ENCODE measurements around the gene PRR16. TPM values are rescaled to one million over a fixed set of nuclear protein-coding genes. Genes with fewer than 3 reads are reported as not detected.

PRR16 gene
- total RNA-seq, 3 donors from 2014 or later: 1.2 to 9.6 (median 3.6) TPM

- no peak for DNase-seq (ENCODE audit: low spot score in 2 of 2)
- Histone ChIP-seq H3K4me1 (no peaks in the 10 kb centered on the region), H3K27ac (no peak overlapping the region), H3K27me3 (no peaks in the 10 kb centered on the region), H3K4me3 (no peak overlapping the region), H3K36me3 (no peaks in the 10 kb centered on the region), H3K9me3 (no peaks in the 10 kb centered on the region)
- no peak for TF ChIP-seq POLR2AphosphoS5 (IDR thresholded peaks at IDR 0.05)
- no peak for TF ChIP-seq POLR2A (IDR thresholded peaks at IDR 0.05)
- no peak for TF ChIP-seq CTCF (IDR thresholded peaks at IDR 0.05)
- intact Hi-C loops (cut with DNase I; ENCODE audit: low total_unique reads): no loop called here
Measured at GRCh38 chr5:120446068-120446492, 18.0 kb upstream of the PRR16 start.

GRCh38 chr5:120446901-120447300 lies 17.2 kb upstream of the PRR16 start:
- no peaks in the 10 kb centered on the region for H3K36me3 ChIP-seq
- H3K4me3 ChIP-seq: no peak overlapping the region
- no peak for TF ChIP-seq POLR2A (IDR thresholded peaks at IDR 0.05)
- TF ChIP-seq CTCF (IDR thresholded peaks at IDR 0.05): no peak
- TF ChIP-seq POLR2AphosphoS5 (IDR thresholded peaks at IDR 0.05): no peak
- no peak for DNase-seq (ENCODE audit: low spot score in 2 of 2)
- no peak overlapping the region for H3K27ac ChIP-seq
- no peaks in the 10 kb centered on the region for H3K9me3 ChIP-seq
- intact Hi-C loops (cut with DNase I; ENCODE audit: low total_unique reads): no loop called here
- H3K27me3 ChIP-seq: no peaks in the 10 kb centered on the region
- H3K4me1 ChIP-seq: no peaks in the 10 kb centered on the region

GRCh38 chr5:120447706-120448239 lies 16.3 kb upstream of the PRR16 start:
- intact Hi-C loops (cut with DNase I; ENCODE audit: low total_unique reads): no loop called here

GRCh38 chr5:120449501-120449900 lies 14.6 kb upstream of the PRR16 start:
- no peak for DNase-seq (ENCODE audit: low spot score in 2 of 2)
- Histone ChIP-seq H3K9me3 (no peaks in the 10 kb centered on the region), H3K27me3 (no peaks in the 10 kb centered on the region), H3K27ac (no peak overlapping the region), H3K4me3 (no peak overlapping the region), H3K4me1 (no peaks in the 10 kb centered on the region), H3K36me3 (no peaks in the 10 kb centered on the region)
- TF ChIP-seq CTCF (IDR thresholded peaks at IDR 0.05) (no peak), POLR2AphosphoS5 (IDR thresholded peaks at IDR 0.05) (no peak), POLR2A (IDR thresholded peaks at IDR 0.05) (no peak)
- intact Hi-C loops (cut with DNase I; ENCODE audit: low total_unique reads): no loop called here

More at GRCh38 chr5:120447706-120448239, 16.3 kb upstream of the PRR16 start:
- H3K4me3 ChIP-seq: no peak overlapping the region
- no peak for DNase-seq (ENCODE audit: low spot score in 2 of 2)
- no peak for TF ChIP-seq POLR2A (IDR thresholded peaks at IDR 0.05)
- no peak for TF ChIP-seq POLR2AphosphoS5 (IDR thresholded peaks at IDR 0.05)
- TF ChIP-seq CTCF (IDR thresholded peaks at IDR 0.05): no peak
- H3K36me3 ChIP-seq: no peaks in the 10 kb centered on the region
- no peaks in the 10 kb centered on the region for H3K27me3 ChIP-seq
- H3K27ac ChIP-seq: no peak overlapping the region
- no peaks in the 10 kb centered on the region for H3K4me1 ChIP-seq
- H3K9me3 ChIP-seq: no peaks in the 10 kb centered on the region

GRCh38 chr5:120450910-120451309 lies 13.2 kb upstream of the PRR16 start:
- Histone ChIP-seq H3K27me3 (no peaks in the 10 kb centered on the region), H3K27ac (no peak overlapping the region), H3K9me3 (no peaks in the 10 kb centered on the region), H3K4me1 (no peaks in the 10 kb centered on the region), H3K4me3 (no peak overlapping the region), H3K36me3 (no peaks in the 10 kb centered on the region)
- no peak for TF ChIP-seq POLR2A (IDR thresholded peaks at IDR 0.05)
- no peak for TF ChIP-seq CTCF (IDR thresholded peaks at IDR 0.05)
- no peak for TF ChIP-seq POLR2AphosphoS5 (IDR thresholded peaks at IDR 0.05)
- no peak for DNase-seq (ENCODE audit: low spot score in 2 of 2)
- intact Hi-C loops (cut with DNase I; ENCODE audit: low total_unique reads): no loop called here
